ENCODE results near the gene STOML2. TPM values are rescaled to one million over a fixed set of nuclear protein-coding genes. Genes with fewer than 3 reads are reported as not detected.

STOML2 gene, protein sequence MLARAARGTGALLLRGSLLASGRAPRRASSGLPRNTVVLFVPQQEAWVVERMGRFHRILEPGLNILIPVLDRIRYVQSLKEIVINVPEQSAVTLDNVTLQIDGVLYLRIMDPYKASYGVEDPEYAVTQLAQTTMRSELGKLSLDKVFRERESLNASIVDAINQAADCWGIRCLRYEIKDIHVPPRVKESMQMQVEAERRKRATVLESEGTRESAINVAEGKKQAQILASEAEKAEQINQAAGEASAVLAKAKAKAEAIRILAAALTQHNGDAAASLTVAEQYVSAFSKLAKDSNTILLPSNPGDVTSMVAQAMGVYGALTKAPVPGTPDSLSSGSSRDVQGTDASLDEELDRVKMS
- total RNA-seq: 78.0 and 105 TPM in 2 replicates

DNA sequence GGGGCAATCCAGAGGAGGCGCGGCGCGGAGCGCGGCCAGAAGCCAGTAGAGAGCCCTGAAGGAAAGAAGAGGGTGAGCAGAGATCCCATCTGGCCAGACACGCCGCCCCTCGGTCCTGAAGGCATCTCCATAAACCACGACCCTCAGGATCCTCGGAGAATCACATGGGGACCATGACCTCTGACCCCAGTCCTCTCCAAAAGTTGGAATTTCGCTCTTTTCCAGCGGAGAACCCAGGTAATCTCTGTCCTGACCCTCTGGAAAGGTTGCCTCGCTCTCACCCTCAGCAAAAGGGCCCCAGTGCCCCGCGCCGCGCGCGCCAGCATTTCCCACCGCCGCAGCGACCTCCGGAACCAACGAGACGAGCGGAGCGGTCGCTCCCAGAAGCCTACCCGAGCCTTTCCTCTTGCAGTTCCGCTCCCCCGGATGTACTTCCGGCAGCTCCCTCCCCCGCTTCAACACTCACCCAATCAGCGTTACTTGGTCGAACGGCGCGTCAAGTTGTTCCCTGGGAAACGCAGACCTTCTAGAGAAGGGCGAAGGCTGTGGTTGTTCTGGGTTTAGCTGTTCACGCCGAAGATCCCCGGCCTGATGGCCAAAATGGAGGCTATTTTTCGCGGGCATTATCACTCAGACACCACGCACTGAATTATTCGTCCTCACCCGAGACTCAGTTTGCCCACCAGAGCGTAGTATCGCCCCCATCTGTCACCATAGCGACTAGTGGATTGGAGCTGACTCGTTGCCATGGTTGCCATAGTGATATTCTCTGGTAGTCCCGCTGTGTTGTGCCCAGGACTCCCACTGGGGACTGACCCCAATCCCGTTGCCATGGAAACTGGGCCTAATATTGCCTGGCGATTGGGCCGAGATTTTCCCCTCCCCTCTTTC is at the start of gene STOML2:
STOML2 (minus strand) TSS at position 363 of the 891 bp plus-strand sequence; CDS start at position 326, 37 bp downstream.

DNA sequence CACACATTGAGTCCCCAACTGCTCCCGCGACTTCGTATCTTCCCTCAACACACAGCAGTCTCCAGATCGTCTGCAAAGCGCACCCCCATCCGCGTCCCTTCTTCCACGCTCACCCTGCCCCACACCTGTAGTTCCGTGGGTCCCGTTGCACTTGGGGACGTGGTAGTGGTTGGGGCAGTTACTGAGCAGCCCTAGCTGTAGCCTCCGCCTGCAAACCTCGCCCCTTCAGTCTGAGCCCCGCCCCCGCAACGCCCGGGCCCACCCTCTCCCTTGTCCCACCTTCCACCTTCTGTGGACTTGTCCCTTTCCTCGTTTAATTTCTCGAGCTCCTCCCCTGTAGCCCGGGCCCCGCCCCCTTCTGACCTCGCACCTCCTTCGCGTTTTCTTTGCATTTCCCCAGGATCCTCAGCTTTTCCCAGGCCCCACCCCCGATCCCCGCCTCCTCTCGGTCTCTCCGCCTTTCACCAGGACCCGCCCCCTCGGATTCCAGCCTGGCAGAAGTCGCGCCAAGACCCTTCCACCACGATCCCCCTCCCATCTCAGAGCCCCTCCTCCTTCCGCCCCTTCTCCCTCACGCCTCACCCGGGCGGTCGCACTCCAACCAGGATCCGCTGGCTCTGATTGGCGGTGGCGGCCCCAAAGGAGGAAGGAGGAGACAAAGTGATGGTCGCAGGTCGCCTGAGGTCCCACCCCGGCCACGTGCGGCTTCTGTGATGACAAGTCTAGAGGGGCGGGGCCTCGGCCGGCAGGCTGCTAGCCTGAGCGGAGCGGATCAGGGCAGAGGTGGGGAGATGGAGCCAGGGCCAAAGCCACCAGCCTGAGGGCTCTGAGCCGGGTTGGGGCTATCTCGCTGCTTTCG is 13.0 kb upstream of the STOML2 start, which contains the start of gene ATOSB:
ATOSB (minus strand) TSS at position 183 of the 859 bp plus-strand sequence. CDS start 7,588 bp downstream, outside the sequence.

DNA sequence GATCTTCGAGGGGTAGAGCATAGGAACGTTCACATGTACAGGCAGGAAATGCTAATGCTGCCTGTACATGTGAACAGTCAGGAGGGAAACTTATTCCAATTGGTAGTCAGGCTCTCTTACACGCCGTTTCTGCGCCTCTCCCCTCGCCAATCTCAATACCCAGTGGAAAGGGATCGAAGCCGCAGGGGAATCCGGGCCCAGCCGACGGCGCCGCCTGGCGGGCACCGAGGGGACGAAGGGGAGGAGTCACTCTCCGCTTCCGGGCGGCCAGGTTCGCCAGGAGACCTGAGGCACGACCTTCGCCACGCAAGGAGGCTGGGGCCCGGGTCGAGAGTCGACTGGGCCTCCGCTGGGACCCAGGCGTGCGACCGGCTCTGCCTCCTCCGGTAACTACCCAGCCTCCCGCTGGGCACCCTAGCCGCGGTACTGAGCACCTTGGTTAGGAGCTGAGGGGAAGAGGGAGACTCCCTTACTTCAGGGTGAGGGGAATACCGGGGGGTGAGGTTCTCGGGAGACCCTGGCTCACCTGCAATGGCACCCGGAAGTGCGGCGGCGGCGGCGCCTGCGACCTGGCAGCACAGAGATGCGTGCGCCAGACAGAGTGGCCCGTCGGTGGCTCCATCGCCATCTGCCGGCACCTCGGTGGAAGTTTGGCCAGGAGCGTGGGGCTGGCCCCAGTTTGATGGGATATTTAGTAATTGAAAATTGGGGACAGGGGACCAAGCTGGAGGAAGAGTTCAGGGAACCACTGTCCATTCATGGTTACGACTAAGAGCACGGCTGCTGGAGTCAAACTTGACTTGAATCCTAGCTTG is 6.7 kb downstream of the STOML2 start, which contains the start of gene PIGO:
PIGO (minus strand) TSS at position 557 of the 815 bp plus-strand sequence. CDS start 1,026 bp downstream, outside the sequence.

DNA sequence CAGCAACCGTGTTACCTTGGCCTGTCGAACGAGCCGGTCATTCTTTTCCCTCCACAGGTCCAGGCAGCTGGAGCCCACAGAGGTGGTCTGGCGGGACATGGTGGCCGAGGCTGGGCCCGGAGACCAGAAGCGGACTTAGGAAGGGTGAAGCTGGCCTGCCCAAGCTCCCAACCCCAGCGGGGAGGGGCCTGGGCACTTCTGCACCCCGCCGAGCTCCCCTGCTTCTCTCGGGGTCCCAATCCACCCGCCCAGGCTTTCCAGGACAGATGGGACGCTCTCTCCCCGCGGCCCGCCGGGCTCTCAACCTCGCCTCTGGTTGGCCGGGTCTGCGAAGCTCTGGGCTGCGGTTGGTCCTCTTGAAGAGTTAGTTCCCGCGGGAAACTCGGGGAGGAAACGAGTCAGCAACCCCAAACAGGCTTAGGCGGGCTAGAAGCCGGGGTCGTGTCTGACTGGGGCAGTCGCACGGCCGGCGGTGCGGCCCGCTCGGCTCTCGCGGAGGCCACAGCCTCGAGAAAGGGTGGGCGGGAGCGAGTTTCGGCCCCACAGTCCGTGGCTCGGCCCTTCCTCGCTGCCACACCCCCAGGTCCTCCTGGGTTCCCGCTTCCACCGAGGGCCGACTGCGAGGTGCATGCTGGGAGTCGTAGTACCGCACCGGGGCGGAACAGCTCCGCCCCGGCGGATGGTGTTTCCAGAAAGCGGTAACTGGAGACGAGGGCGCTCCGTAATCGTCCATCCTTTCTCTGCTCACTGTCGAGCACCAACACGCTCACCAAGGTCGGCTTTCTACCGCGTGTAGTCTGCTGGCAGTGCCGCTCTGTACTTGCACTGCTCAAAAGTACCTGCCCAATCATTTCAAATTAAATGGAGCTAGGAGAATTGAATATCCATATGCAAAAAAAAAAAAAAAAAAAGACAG is 23.2 kb downstream of the STOML2 start, which contains the start of gene FANCG:
FANCG (minus strand) TSS at position 517 of the 916 bp plus-strand sequence; CDS start at position 99, 418 bp downstream.

DNA sequence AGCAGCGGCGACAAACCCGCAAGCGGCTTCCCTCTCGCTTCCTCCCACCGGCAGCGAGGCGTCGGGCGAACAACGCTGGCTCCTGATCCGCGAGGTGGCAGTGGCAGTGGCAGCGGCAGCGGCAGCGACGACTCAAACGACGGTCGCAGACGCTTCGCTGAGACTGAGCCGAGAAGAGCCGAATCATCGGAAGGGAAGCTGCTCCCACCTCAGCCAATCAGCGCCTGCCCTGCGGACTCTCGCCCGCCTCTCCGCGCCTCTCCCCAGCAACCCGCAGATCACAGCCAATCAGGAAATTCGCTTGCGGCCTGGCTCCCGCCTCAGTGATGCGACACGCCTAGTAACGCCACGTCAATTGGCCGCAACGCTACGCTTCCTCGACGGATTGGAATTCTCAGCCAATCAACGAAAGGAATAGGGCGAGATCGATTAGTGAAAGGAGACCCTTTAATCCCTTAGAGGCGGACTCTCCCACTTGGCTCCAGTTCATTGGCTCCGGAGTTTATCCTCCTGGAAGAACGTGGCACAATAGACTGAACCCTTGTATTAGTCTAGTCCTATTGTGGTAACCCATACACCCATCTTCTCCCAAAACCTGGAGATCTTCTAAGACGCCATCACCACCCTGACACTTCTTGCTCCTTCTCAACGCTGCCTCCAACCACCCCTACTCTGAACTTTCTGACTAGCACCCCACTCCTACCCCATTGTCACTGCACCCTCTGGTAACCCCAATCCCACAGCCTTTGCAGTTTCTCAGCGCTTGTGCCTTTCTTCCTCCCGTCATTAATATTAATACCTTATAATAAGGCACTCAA is 30.3 kb downstream of the STOML2 start, which contains the start of gene VCP:
VCP (minus strand) TSS at position 165 of the 818 bp plus-strand sequence. CDS start 272 bp downstream, outside the sequence.

Other genes starting within 250 kb of the STOML2 start
- 0.05 and 0.06 TPM in 2 replicates for gene PHF24, start 144.8 kb downstream of the STOML2 start, total RNA-seq
- gene DNAJB5, start 113.4 kb downstream of the STOML2 start, total RNA-seq: 8.4 and 10.0 TPM in 2 replicates
- 189 and 191 TPM in 2 replicates for gene VCP, start 30.5 kb downstream of the STOML2 start, total RNA-seq
- 9.1 and 9.5 TPM in 2 replicates for gene FANCG, start 23.2 kb downstream of the STOML2 start, total RNA-seq
- 10.8 and 11.3 TPM in 2 replicates for gene PIGO, start 6.5 kb downstream of the STOML2 start, total RNA-seq
- 11.9 and 12.5 TPM in 2 replicates for gene ATOSB, start 12.7 kb upstream of the STOML2 start, total RNA-seq
- 15.1 and 16.8 TPM in 2 replicates for gene UNC13B, start 58.9 kb upstream of the STOML2 start, total RNA-seq

All from cardiac ventricle fibroblast (primary cell).